GM12878 (cell line): ENCODE results near the gene MT3. TPM values are rescaled to one million over a fixed set of nuclear protein-coding genes. Genes with fewer than 3 reads are reported as not detected.

Experiments used
- ATAC-seq: fragments of 200-7000 bp; cut with Tn5 transposase; 3 replicates; pipeline ENCODE4 v1.9.1; 2020; ENCODE audit warnings: mild to moderate bottlenecking, moderate library complexity
- BruUV-seq: library from RNA; stranded (reverse); fragments of 400-500 nt; replicated peaks from 2 replicates; lab custom pipeline; 2021; lab: Mats Ljungman, UMichigan
- CTCF ChIA-PET: fragments of 300-600 bp; sonication (Branson Sonifier 250); formaldehyde crosslinking; extraction: SDS; loops from one replicate; lab custom pipeline; 2021; ENCODE audit warnings: inconsistent platforms; lab: Yijun Ruan, JAX
- POLR2A ChIA-PET: fragments of 350-600 bp; formaldehyde crosslinking; extraction: SDS; loops from one replicate; lab custom pipeline; 2021; ENCODE audit warnings: inconsistent platforms; lab: Charles Lee
- RAD21 ChIA-PET: fragments of 300-600 bp; sonication (Branson Sonifier 250); formaldehyde crosslinking; loops from one replicate; lab custom pipeline; 2023; ENCODE audit warnings: antibody characterized with exemption; ENCODE audit not compliant: unreplicated experiment; lab: Charles Lee
- SMC1A ChIA-PET: fragments of 300-600 bp; sonication (Branson Sonifier 250); formaldehyde crosslinking; loops from one replicate; lab custom pipeline; 2023; ENCODE audit not compliant: unreplicated experiment, uncharacterized antibody; lab: Charles Lee
- DNase-seq: peaks from one replicate; pipeline ENCODE4 v3.0.0-alpha.2; 2011; ENCODE audit warnings: low read depth, low spot score
- FAIRE-seq: peaks from 3 replicates; lab custom pipeline; 2011; peaks lifted over from hg19 to GRCh38; lab: Jason Lieb, UNC
- H2AFZ ChIP-seq: 2 replicates; pipeline ENCODE4 v1.6.0; 2011; ENCODE audit warnings: low read depth, low read length, control low read depth; ENCODE audit not compliant: control insufficient read depth
- H3K27ac ChIP-seq: 2 replicates; pipeline ENCODE4 v1.5.1; 2011; ENCODE audit warnings: control low read depth; ENCODE audit not compliant: control insufficient read depth, insufficient read depth
- H3K27me3 ChIP-seq, 2 experiments: replicated peaks in 1 of 2; 2 replicates each; pipeline versions ENCODE4 v1.6.0 to v1.6.1; 2011; ENCODE audit warnings: low read length in 1 of 2; ENCODE audit not compliant: control insufficient read depth in 2 of 2, insufficient read depth in 2 of 2
- H3K36me3 ChIP-seq, 2 experiments: 2 replicates each; pipeline ENCODE4 v1.5.1; 2011; ENCODE audit warnings: low read length in 1 of 2; ENCODE audit not compliant: control insufficient read depth in 2 of 2, insufficient read depth in 2 of 2
- H3K4me1 ChIP-seq: 2 replicates; pipeline ENCODE4 v1.6.1; 2011; ENCODE audit warnings: mild to moderate bottlenecking, low read length, moderate library complexity, mixed read lengths; ENCODE audit not compliant: control insufficient read depth, insufficient read depth
- H3K4me2 ChIP-seq: 2 replicates; pipeline ENCODE4 v1.6.0; 2011; ENCODE audit warnings: control low read depth; ENCODE audit not compliant: control insufficient read depth, insufficient read depth
- H3K4me3 ChIP-seq: fragments of 200-600 bp; sonication (generic); 2 replicates; pipeline ENCODE4 v1.5.1; 2016
- H3K79me2 ChIP-seq: 2 replicates; pipeline ENCODE4 v1.6.0; 2011; ENCODE audit warnings: low read length; ENCODE audit not compliant: control insufficient read depth, insufficient read depth
- H3K9ac ChIP-seq: 2 replicates; pipeline ENCODE4 v1.8.0; 2011; ENCODE audit warnings: low read length, control low read depth, mixed read lengths; ENCODE audit not compliant: control insufficient read depth, insufficient read depth
- H3K9me3 ChIP-seq: replicated peaks from 3 replicates; pipeline ENCODE4 v1.5.1; 2011; ENCODE audit warnings: mild to moderate bottlenecking, low read length; ENCODE audit not compliant: control insufficient read depth, insufficient read depth
- H4K20me1 ChIP-seq: 2 replicates; pipeline ENCODE4 v1.6.0; 2011; ENCODE audit not compliant: control insufficient read depth, insufficient read depth
- BHLHE40 ChIP-seq, 2 experiments: fragments of 450-650 bp in 1 of 2; IDR thresholded peaks; 2 replicates each; pipeline ENCODE4 v1.6.1; 2011 to 2017; ENCODE audit warnings: low read depth in 2 of 2, borderline replicate concordance in 1 of 2, improper control_type of control experiment in 1 of 2, low read length in 1 of 2, mild to moderate bottlenecking in 1 of 2
- EED ChIP-seq: sonication (generic); IDR thresholded peaks from 2 replicates; pipeline ENCODE4 v1.6.1; 2016; ENCODE audit warnings: antibody characterized with exemption, low read depth
- EP300 ChIP-seq, 2 experiments: fragments of 150-350 bp in 1 of 2; IDR thresholded peaks; 2 replicates each; pipeline ENCODE4 v1.6.1; 2011 to 2012; ENCODE audit warnings: low read depth in 2 of 2, low read length in 2 of 2, borderline replicate concordance in 1 of 2, improper control_type of control experiment in 1 of 2, inconsistent platforms in 1 of 2; ENCODE audit not compliant: control insufficient read depth in 1 of 2
- FOS ChIP-seq: IDR thresholded peaks from 3 replicates; pipeline ENCODE4 v1.6.1; 2011; ENCODE audit warnings: borderline replicate concordance; ENCODE audit not compliant: insufficient read length; ENCODE audit errors: extremely low read depth
- IKZF2 ChIP-seq, 2 experiments: fragments of 450-650 bp; IDR thresholded peaks; 2 replicates each; pipeline ENCODE4 v1.6.1; 2017; ENCODE audit warnings: mild to moderate bottlenecking in 2 of 2, moderate library complexity in 2 of 2
- IRF4 ChIP-seq: IDR thresholded peaks from 2 replicates; pipeline ENCODE4 v1.6.1; 2011; ENCODE audit warnings: low read depth, low read length
- MAX ChIP-seq: IDR thresholded peaks from 2 replicates; pipeline ENCODE4 v1.6.1; 2012; ENCODE audit warnings: low read depth, low read length, improper control_type of control experiment
- PML ChIP-seq: IDR thresholded peaks from 2 replicates; pipeline ENCODE4 v1.6.1; 2012; ENCODE audit warnings: low read length, inconsistent platforms
- RAD51 ChIP-seq: fragments of 450-650 bp; IDR thresholded peaks from 2 replicates; pipeline ENCODE4 v1.6.1; 2016; ENCODE audit warnings: moderate library complexity, mild to moderate bottlenecking, inconsistent platforms
- SMAD5 ChIP-seq: IDR thresholded peaks from 2 replicates; pipeline ENCODE4 v1.6.1; 2016; ENCODE audit warnings: antibody characterized with exemption, low read depth
- SMC3 ChIP-seq: IDR thresholded peaks from 2 replicates; pipeline ENCODE4 v1.6.1; 2011; ENCODE audit warnings: low read length, improper control_type of control experiment, borderline replicate concordance
- SPI1 ChIP-seq: IDR thresholded peaks from 2 replicates; pipeline ENCODE4 v1.6.1; 2011; ENCODE audit warnings: low read depth, mild to moderate bottlenecking, low read length, moderate library complexity, borderline replicate concordance; ENCODE audit not compliant: insufficient read depth
- YY1 ChIP-seq: IDR thresholded peaks from 2 replicates; pipeline ENCODE4 v1.6.1; 2011; ENCODE audit warnings: low read depth, mild to moderate bottlenecking, low read length
- ZNF24 ChIP-seq: fragments of 450-650 bp; IDR thresholded peaks from 2 replicates; pipeline ENCODE4 v1.6.1; 2017; ENCODE audit warnings: antibody characterized with exemption, mild to moderate bottlenecking
- WGBS: methylation state at CpG from one replicate; pipeline ENCODE4 v1.1.6; 2016; ENCODE audit warnings: low lambda C conversion rate; ENCODE audit not compliant: insufficient replicate concordance, insufficient coverage; ENCODE audit errors: missing lambda C conversion rate; 5-methylcytosine and 5-hydroxymethylcytosine counted together
- in situ Hi-C: fragments of 300-500 bp; cut with MboI; formaldehyde crosslinking; loops from 9 replicates; pipeline ENCODE4 v1.14.3; 2018; ENCODE audit warnings: mixed read lengths
- intact Hi-C: fragments of 100-400 bp; cut with micrococcal nuclease; formaldehyde crosslinking; loops from one replicate; pipeline ENCODE4 v1.14.2; 2022; ENCODE audit not compliant: unreplicated experiment
- polyA plus RNA-seq, 11 experiments: library from polyadenylated mRNA; depleted of rRNA in 4 of 11; unstranded in 6 of 11; stranded (reverse) in 5 of 11; fragments of >200 nt; fragmentation: Nextera tagmentation in 4 of 11; fragmentation: Illumina TruSeq in 1 of 11; extraction: Ambion mirVana in 4 of 11; extraction: Trizol in 1 of 11; gene quantifications; 1 replicate in 1 of 11; 2 replicates in 10 of 11; pipeline versions ENCODE4 v1.2.1 to v1.2.3, GENCODE V29; 2011 to 2016; ENCODE audit warnings: inconsistent platforms in 2 of 11, missing spikeins in 2 of 11, low read depth in 1 of 11
- total RNA-seq, 4 experiments: library from RNA; depleted of rRNA in 3 of 4; stranded (reverse); fragments of >200 nt in 3 of 4; fragmentation: Illumina TruSeq in 1 of 4; extraction: Trizol in 1 of 4; gene quantifications; 2 replicates each; pipeline versions ENCODE4 v1.2.1 to v1.2.3, GENCODE V29; 2013 to 2021
- TF ChIP-seq, protein P1 (sequence below): IDR thresholded peaks from 2 replicates; pipeline ENCODE4 v1.6.1; 2011; ENCODE audit warnings: borderline replicate concordance, low read depth, mild to moderate bottlenecking, moderate library complexity, low read length; ENCODE audit not compliant: insufficient read depth, poor library complexity, severe bottlenecking

MT3 gene
- total and polyA plus RNA-seq, 10 of the 15 experiments (the other 5 are each of a cell fraction or from before 2014, with no cell fraction given) = 0.41 TPM; not detected in 9

- Histone ChIP-seq H2AFZ (no peak overlapping the region), H3K9me3 (no peaks in the 10 kb centered on the region), H3K4me2 (no peak overlapping the region), H3K27me3 (peaks cover 2 to 18% of the 10 kb centered on the region in 2 experiments), H3K4me3 (no peak overlapping the region), H3K9ac (no peak overlapping the region), H3K4me1 (peaks cover 17% of the 10 kb centered on the region), H3K36me3 (no peaks in the 10 kb centered on the region), H3K79me2 (no peaks in the 10 kb centered on the region), H4K20me1 (no peaks in the 10 kb centered on the region), H3K27ac (no peak overlapping the region)
- POLR2A ChIA-PET = interaction anchor here (1.1 to 1.9 kb wide), 2 partner anchors 17 to 21 kb away, joined by 5 to 6 read pairs; partner anchors contain the start of gene MT2A
- no peak for FAIRE-seq
- SMC1A ChIA-PET = interaction anchor here (1.1 to 2.4 kb wide), 3 partner anchors 18 to 72 kb away, joined by 3 to 27 read pairs (median 6); no protein-coding TSS in a partner anchor
- no TSS peak for BruUV-seq
- intact Hi-C loops = no loop called here
- 64% methylated on average over 3 of the region's 3 CpGs for WGBS
- CTCF ChIA-PET = interaction anchor here (0.9 to 3.1 kb wide), 6 partner anchors 20 to 115 kb away, joined by 3 to 14 read pairs (median 4); no protein-coding TSS in a partner anchor
- peak; percentile 45 for ATAC-seq
- in situ Hi-C loops = no loop called here
- no peak for DNase-seq
- no peak for TF ChIP-seq YY1
- peak; percentile 59; the same call in 1 of the 2 replicates for TF ChIP-seq SPI1
- RAD21 ChIA-PET = interaction anchor here (1.1 to 2.9 kb wide), 3 partner anchors 19 to 72 kb away, joined by 3 to 23 read pairs (median 11); partner anchors contain the start of gene MT2A
These were observed 40.2 kb downstream of the MT3 start for GRCh38 chr16:56629531-56629930.

GRCh38 chr16:56630134-56630533 lies 40.8 kb downstream of the MT3 start:
- no peak overlapping the region for H3K27ac ChIP-seq
- no TSS peak for BruUV-seq
- no peaks in the 10 kb centered on the region for H3K79me2 ChIP-seq
- no peak overlapping the region for H3K4me3 ChIP-seq
- no peaks in the 10 kb centered on the region for H3K36me3 ChIP-seq
- 1% methylated on average over 3 of the region's 3 CpGs for WGBS
- H3K9ac ChIP-seq = no peak overlapping the region
- H3K4me2 ChIP-seq = no peak overlapping the region
- peaks cover 4 to 18% of the 10 kb centered on the region in 2 experiments for H3K27me3 ChIP-seq
- no peaks in the 10 kb centered on the region for H3K9me3 ChIP-seq
- RAD21 ChIA-PET = interaction anchor here (1.1 to 2.9 kb wide), 4 partner anchors 20 to 71 kb away, joined by 3 to 23 read pairs (median 7); partner anchors contain the start of gene MT2A
- in situ Hi-C loops (no loop called here), intact Hi-C loops (loop anchor here (1.0 kb wide), 1 partner anchor 22 kb away; the partner anchor contains the start of gene MT2A)
- POLR2A ChIA-PET = interaction anchor here (0.5 to 1.9 kb wide), 4 partner anchors 12 to 99 kb away, joined by 3 to 6 read pairs (median 4); partner anchors contain the start of gene MT2A
- H2AFZ ChIP-seq = no peak overlapping the region
- peak; percentile 59 for DNase-seq
- ATAC-seq = peak; percentile 86
- CTCF ChIA-PET = interaction anchor here (0.9 to 3.1 kb wide), 8 partner anchors 20 to 159 kb away, joined by 3 to 14 read pairs (median 4); partner anchors contain the start of gene MT2A
- peak; percentile 90 for FAIRE-seq
- peaks cover 17% of the 10 kb centered on the region for H3K4me1 ChIP-seq
- H4K20me1 ChIP-seq = no peaks in the 10 kb centered on the region
- SMC1A ChIA-PET = interaction anchor here (1.1 to 2.4 kb wide), 4 partner anchors 19 to 72 kb away, joined by 3 to 27 read pairs (median 5); no protein-coding TSS in a partner anchor
- TF ChIP-seq PML (no peak), EED (0 out of 2 replicates have a peak, but pooled peaks have one; percentile 27), MAX (no peak), SMC3 (no peak), SMAD5 (no peak), RAD51 (no peak), IRF4 (0 out of 2 replicates have a peak, but pooled peaks have one; percentile 57), IKZF2 (IDR thresholded peaks at IDR 0.05) (peak in 1 of 2 experiments; percentile 16; a peak in 2 of 4 replicates), BHLHE40 (IDR thresholded peaks at IDR 0.05; ENCODE audit: borderline replicate concordance in 1 of 2, low read depth in 2 of 2, low read length in 1 of 2) (peak; percentile 21 to 53; a peak in 2 of 4 replicates), ZNF24 (no peak), FOS (no peak), EP300 (IDR thresholded peaks at IDR 0.05; ENCODE audit: borderline replicate concordance in 1 of 2, control insufficient read depth in 1 of 2, low read depth in 2 of 2, low read length in 2 of 2) (no peak; a peak in 1 of 4 replicates)
- TF ChIP-seq, protein P1, sequence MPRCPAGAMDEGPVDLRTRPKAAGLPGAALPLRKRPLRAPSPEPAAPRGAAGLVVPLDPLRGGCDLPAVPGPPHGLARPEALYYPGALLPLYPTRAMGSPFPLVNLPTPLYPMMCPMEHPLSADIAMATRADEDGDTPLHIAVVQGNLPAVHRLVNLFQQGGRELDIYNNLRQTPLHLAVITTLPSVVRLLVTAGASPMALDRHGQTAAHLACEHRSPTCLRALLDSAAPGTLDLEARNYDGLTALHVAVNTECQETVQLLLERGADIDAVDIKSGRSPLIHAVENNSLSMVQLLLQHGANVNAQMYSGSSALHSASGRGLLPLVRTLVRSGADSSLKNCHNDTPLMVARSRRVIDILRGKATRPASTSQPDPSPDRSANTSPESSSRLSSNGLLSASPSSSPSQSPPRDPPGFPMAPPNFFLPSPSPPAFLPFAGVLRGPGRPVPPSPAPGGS = no peak
